K562 (cell line): ENCODE data around the gene CLASP1. TPM values are rescaled to one million over a fixed set of nuclear protein-coding genes. Genes with fewer than 3 reads are reported as not detected.

ENCODE experiments used
- DDX20 ChIP-seq: fragments of 450-650 bp; IDR thresholded peaks from 2 replicates; pipeline ENCODE4 v1.6.1; 2016; ENCODE audit warnings: missing genetic modification characterization, low read depth, mild to moderate bottlenecking, missing compliant biosample characterization, moderate library complexity
- ETS1 ChIP-seq: conservative IDR thresholded peaks from 2 replicates; pipeline ENCODE4 v1.6.1; 2011; ENCODE audit warnings: low read depth, mild to moderate bottlenecking, low read length; ENCODE audit not compliant: control insufficient read depth
- ETV6 ChIP-seq, 3 experiments: fragments of 150-350 bp in 1 of 3; sonication (generic) in 1 of 3; formaldehyde crosslinking in 1 of 3; IDR thresholded peaks; 2 replicates each; pipeline versions ENCODE4 v1.6.1 to v1.8.0; 2014 to 2022; ENCODE audit warnings: borderline replicate concordance in 2 of 3, low read depth in 2 of 3, antibody characterized with exemption in 1 of 3, low read length in 1 of 3, mild to moderate bottlenecking in 1 of 3, missing genetic modification reagents in 1 of 3
- GATAD2A ChIP-seq: fragments of 450-650 bp; IDR thresholded peaks from 2 replicates; pipeline ENCODE4 v1.6.1; 2017
- HDAC8 ChIP-seq: fragments of 450-650 bp; IDR thresholded peaks from 2 replicates; pipeline ENCODE4 v1.6.1; 2016; ENCODE audit warnings: mild to moderate bottlenecking, missing genetic modification characterization, moderate library complexity, missing compliant biosample characterization
- JUND ChIP-seq, 2 experiments: IDR thresholded peaks; 2 replicates in 1 of 2; 3 replicates in 1 of 2; pipeline ENCODE4 v1.6.1; 2011; ENCODE audit warnings: borderline replicate concordance in 2 of 2, low read depth in 2 of 2, low read length in 2 of 2, improper control_type of control experiment in 1 of 2, missing biosample characterization in 1 of 2, missing genetic modification characterization in 1 of 2, missing genetic modification reagents in 1 of 2
- KDM1A ChIP-seq, 2 experiments: fragments of 450-650 bp; IDR thresholded peaks; 2 replicates each; pipeline ENCODE4 v1.6.1; 2016; ENCODE audit warnings: mild to moderate bottlenecking in 2 of 2
- MED1 ChIP-seq: sonication (generic); formaldehyde crosslinking; IDR thresholded peaks from 2 replicates; pipeline ENCODE4 v1.8.1; 2023; ENCODE audit warnings: missing genetic modification reagents, borderline replicate concordance
- MEF2D ChIP-seq: conservative IDR thresholded peaks from 2 replicates; pipeline ENCODE4 v1.6.1; 2016; ENCODE audit warnings: low read depth, missing genetic modification characterization, missing compliant biosample characterization
- NFIC ChIP-seq: fragments of 450-650 bp; IDR thresholded peaks from 2 replicates; pipeline ENCODE4 v1.6.1; 2017; ENCODE audit warnings: mild to moderate bottlenecking, inconsistent platforms
- RBBP5 ChIP-seq: fragments of 200-600 bp; sonication (generic); IDR thresholded peaks from 2 replicates; pipeline ENCODE4 v1.6.1; 2012; ENCODE audit warnings: borderline replicate concordance, mild to moderate bottlenecking, low read length, control low read depth, inconsistent platforms; ENCODE audit not compliant: insufficient read depth, poor library complexity, severe bottlenecking
- RCOR1 ChIP-seq, 2 experiments: IDR thresholded peaks; 2 replicates each; pipeline ENCODE4 v1.6.1; 2012; ENCODE audit warnings: low read depth in 2 of 2, low read length in 2 of 2, borderline replicate concordance in 1 of 2, improper control_type of control experiment in 1 of 2
- RNF2 ChIP-seq: sonication (generic); IDR thresholded peaks from 2 replicates; pipeline ENCODE4 v1.6.1; 2016
- SLC30A9 ChIP-seq: fragments of 250-450 bp; sonication (Bioruptor Pico); IDR thresholded peaks from 2 replicates; pipeline ENCODE4 v1.8.0; 2022; ENCODE audit warnings: mild to moderate bottlenecking, moderate library complexity
- SMAD1 ChIP-seq: fragments of 150-350 bp; IDR thresholded peaks from 2 replicates; pipeline ENCODE4 v1.6.1; 2014; ENCODE audit warnings: low read length, low read depth; ENCODE audit not compliant: partially characterized antibody
- TAL1 ChIP-seq: fragments of 450-650 bp; IDR thresholded peaks from 2 replicates; pipeline ENCODE4 v1.6.1; 2016; ENCODE audit warnings: mild to moderate bottlenecking
- TEAD4 ChIP-seq, 2 experiments: sonication (generic) in 1 of 2; formaldehyde crosslinking in 1 of 2; IDR thresholded peaks; 2 replicates each; pipeline versions ENCODE4 v1.6.1 to v1.8.0; 2012 to 2022; ENCODE audit warnings: borderline replicate concordance in 1 of 2, inconsistent platforms in 1 of 2, low read length in 1 of 2, mild to moderate bottlenecking in 1 of 2, missing genetic modification reagents in 1 of 2
- TFAP4 ChIP-seq: sonication (generic); formaldehyde crosslinking; IDR thresholded peaks from 2 replicates; pipeline ENCODE4 v1.8.0; 2022; ENCODE audit warnings: missing genetic modification reagents, mild to moderate bottlenecking, moderate library complexity, borderline replicate concordance
- U2AF1 ChIP-seq: fragments of 200-400 bp; formaldehyde crosslinking; optimal IDR thresholded peaks from 2 replicates; pipeline ENCODE3; 2017; ENCODE audit warnings: mild to moderate bottlenecking, low read depth, low read length, moderate library complexity
- ZC3H8 ChIP-seq: fragments of 450-650 bp; IDR thresholded peaks from 2 replicates; pipeline ENCODE4 v1.6.1; 2017
- ZNF224 ChIP-seq: sonication (generic); formaldehyde crosslinking; IDR thresholded peaks from 2 replicates; pipeline ENCODE4 v1.8.0; 2022; ENCODE audit warnings: mild to moderate bottlenecking, missing genetic modification reagents
- ZNF561 ChIP-seq: fragments of 450-650 bp; formaldehyde crosslinking; conservative IDR thresholded peaks from 2 replicates; pipeline ENCODE4 v1.4.0; 2020; ENCODE audit warnings: mild to moderate bottlenecking, moderate library complexity
- polyA plus RNA-seq, 8 experiments: library from polyadenylated mRNA; depleted of rRNA in 4 of 8; stranded (reverse) in 5 of 8; unstranded in 3 of 8; fragments of >200 nt; fragmentation: Nextera tagmentation in 2 of 8; fragmentation: Illumina TruSeq in 1 of 8; extraction: Ambion mirVana in 2 of 8; extraction: Trizol in 1 of 8; gene quantifications; 2 replicates each; pipeline versions ENCODE4 v1.2.1 to v1.2.3, GENCODE V29; 2011 to 2014; ENCODE audit warnings: inconsistent platforms in 1 of 8, missing spikeins in 1 of 8
- total RNA-seq, 7 experiments: library from RNA; depleted of rRNA in 6 of 7; stranded (reverse); fragments of >200 nt in 6 of 7; fragmentation: Illumina TruSeq in 2 of 7; extraction: Trizol in 2 of 7; gene quantifications; 2 replicates each; pipeline versions ENCODE4 v1.2.1 to v1.2.3, GENCODE V29; 2011 to 2021; ENCODE audit warnings: low replicate concordance in 1 of 7
- TF ChIP-seq, protein P1 (sequence below): sonication (generic); formaldehyde crosslinking; IDR thresholded peaks from 2 replicates; pipeline ENCODE4 v1.8.0; 2023; ENCODE audit warnings: mild to moderate bottlenecking, missing genetic modification reagents

Gene CLASP1
- total and polyA plus RNA-seq, 9 of the 15 experiments (the other 6 are each of a cell fraction or from before 2014, with no cell fraction given) = 1.7 to 40.3 (median 20.7) TPM

GRCh38 chr2:121455446-121455845 lies 193.8 kb downstream of the CLASP1 start (continued):
- TF ChIP-seq TFAP4 (CRISPR knock-in tag) = no peak
- TF ChIP-seq RNF2 = no peak
- TF ChIP-seq TEAD4 (IDR thresholded peaks at IDR 0.05; ENCODE audit: low read length) = peak; percentile 63
- TF ChIP-seq TEAD4 (CRISPR knock-in tag; IDR thresholded peaks at IDR 0.05; ENCODE audit: borderline replicate concordance) = no peak
- no peak for TF ChIP-seq ETS1
- TF ChIP-seq U2AF1 = no peak
- TF ChIP-seq JUND (IDR thresholded peaks at IDR 0.05; ENCODE audit: borderline replicate concordance, low read depth, low read length) = 0 out of 2 replicates have a peak, but pooled peaks have one; percentile 16
- no peak for TF ChIP-seq JUND (tag; IDR thresholded peaks at IDR 0.05; ENCODE audit: borderline replicate concordance, low read depth, low read length)
- no peak for TF ChIP-seq HDAC8 (tag)
- TF ChIP-seq MED1 (CRISPR knock-in tag) = no peak
- TF ChIP-seq, protein P1, sequence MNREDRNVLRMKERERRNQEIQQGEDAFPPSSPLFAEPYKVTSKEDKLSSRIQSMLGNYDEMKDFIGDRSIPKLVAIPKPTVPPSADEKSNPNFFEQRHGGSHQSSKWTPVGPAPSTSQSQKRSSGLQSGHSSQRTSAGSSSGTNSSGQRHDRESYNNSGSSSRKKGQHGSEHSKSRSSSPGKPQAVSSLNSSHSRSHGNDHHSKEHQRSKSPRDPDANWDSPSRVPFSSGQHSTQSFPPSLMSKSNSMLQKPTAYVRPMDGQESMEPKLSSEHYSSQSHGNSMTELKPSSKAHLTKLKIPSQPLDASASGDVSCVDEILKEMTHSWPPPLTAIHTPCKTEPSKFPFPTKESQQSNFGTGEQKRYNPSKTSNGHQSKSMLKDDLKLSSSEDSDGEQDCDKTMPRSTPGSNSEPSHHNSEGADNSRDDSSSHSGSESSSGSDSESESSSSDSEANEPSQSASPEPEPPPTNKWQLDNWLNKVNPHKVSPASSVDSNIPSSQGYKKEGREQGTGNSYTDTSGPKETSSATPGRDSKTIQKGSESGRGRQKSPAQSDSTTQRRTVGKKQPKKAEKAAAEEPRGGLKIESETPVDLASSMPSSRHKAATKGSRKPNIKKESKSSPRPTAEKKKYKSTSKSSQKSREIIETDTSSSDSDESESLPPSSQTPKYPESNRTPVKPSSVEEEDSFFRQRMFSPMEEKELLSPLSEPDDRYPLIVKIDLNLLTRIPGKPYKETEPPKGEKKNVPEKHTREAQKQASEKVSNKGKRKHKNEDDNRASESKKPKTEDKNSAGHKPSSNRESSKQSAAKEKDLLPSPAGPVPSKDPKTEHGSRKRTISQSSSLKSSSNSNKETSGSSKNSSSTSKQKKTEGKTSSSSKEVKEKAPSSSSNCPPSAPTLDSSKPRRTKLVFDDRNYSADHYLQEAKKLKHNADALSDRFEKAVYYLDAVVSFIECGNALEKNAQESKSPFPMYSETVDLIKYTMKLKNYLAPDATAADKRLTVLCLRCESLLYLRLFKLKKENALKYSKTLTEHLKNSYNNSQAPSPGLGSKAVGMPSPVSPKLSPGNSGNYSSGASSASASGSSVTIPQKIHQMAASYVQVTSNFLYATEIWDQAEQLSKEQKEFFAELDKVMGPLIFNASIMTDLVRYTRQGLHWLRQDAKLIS = no peak
- TF ChIP-seq RCOR1 (IDR thresholded peaks at IDR 0.05; ENCODE audit: borderline replicate concordance in 1 of 2, low read depth in 2 of 2, low read length in 2 of 2) = peak in 1 of 2 experiments; percentile 83; a peak in 2 of 4 replicates
- no peak for TF ChIP-seq NFIC
- no peak for TF ChIP-seq ZNF561 (CRISPR knock-in tag)
- TF ChIP-seq DDX20 (tag) = no peak
- TF ChIP-seq GATAD2A = no peak
- TF ChIP-seq MEF2D = no peak
- TF ChIP-seq TAL1 = peak; percentile 72
- TF ChIP-seq SMAD1 = no peak
- TF ChIP-seq ETV6 (IDR thresholded peaks at IDR 0.05; ENCODE audit: borderline replicate concordance in 1 of 2, low read depth in 2 of 2, low read length in 1 of 2) = no peak
- no peak for TF ChIP-seq ETV6 (CRISPR knock-in tag; IDR thresholded peaks at IDR 0.05; ENCODE audit: borderline replicate concordance)
- TF ChIP-seq SLC30A9 (CRISPR knock-in tag) = no peak
- TF ChIP-seq ZC3H8 = no peak
- TF ChIP-seq ZNF224 (CRISPR knock-in tag) = no peak
- no peak for TF ChIP-seq RBBP5
- TF ChIP-seq KDM1A (IDR thresholded peaks at IDR 0.05) = peak; percentile 69 to 83
